GM06990 (cell line): ENCODE results near the gene MAX.

Experiments used
- DNase-seq: peaks from one replicate; pipeline ENCODE4 v3.0.0-alpha.2; 2011; ENCODE audit not compliant: insufficient read length; ENCODE audit errors: extremely low read depth
- H3K27me3 ChIP-seq: replicated peaks from 2 replicates; pipeline ENCODE4 v1.6.0; 2011; ENCODE audit warnings: low read length; ENCODE audit not compliant: control insufficient read depth, insufficient read depth
- H3K36me3 ChIP-seq: 2 replicates; pipeline ENCODE4 v1.5.1; 2011; ENCODE audit warnings: low read length; ENCODE audit not compliant: control insufficient read depth, insufficient read depth
- H3K4me3 ChIP-seq: replicated peaks from 2 replicates; pipeline ENCODE4 v1.5.1; 2011; ENCODE audit warnings: low read depth, mild to moderate bottlenecking, control low read depth, low read length
- TF ChIP-seq, protein P1 (sequence below): IDR thresholded peaks from 2 replicates; pipeline ENCODE4 v1.5.1; 2011; ENCODE audit warnings: low read length, control low read depth, mild to moderate bottlenecking, inconsistent platforms; ENCODE audit not compliant: insufficient read depth, poor library complexity, severe bottlenecking

The MAX gene

DNA sequence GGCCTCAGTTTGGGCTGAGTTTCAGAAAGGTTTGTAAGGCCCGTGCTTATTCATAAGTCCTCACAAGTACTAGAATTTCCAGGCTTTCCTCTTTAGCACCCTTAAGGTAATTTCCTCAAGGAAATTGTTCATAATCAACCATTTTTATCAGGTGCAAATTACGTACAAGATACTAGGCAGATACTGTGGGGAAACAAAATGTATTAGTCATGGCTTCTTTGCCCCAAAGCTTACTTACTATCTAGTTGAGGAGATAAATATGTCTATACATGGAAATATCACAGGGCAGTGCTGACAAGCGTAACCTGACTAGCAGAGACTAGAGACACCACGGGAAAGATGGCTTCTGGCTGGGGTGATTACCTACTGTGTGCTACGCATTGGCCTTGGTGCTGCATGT lies 22.5 kb downstream of the MAX start:
- Histone ChIP-seq H3K4me3 (no peak overlapping the region), H3K36me3 (peaks cover 28% of the 10 kb centered on the region), H3K27me3 (no peaks in the 10 kb centered on the region)
- TF ChIP-seq, protein P1, sequence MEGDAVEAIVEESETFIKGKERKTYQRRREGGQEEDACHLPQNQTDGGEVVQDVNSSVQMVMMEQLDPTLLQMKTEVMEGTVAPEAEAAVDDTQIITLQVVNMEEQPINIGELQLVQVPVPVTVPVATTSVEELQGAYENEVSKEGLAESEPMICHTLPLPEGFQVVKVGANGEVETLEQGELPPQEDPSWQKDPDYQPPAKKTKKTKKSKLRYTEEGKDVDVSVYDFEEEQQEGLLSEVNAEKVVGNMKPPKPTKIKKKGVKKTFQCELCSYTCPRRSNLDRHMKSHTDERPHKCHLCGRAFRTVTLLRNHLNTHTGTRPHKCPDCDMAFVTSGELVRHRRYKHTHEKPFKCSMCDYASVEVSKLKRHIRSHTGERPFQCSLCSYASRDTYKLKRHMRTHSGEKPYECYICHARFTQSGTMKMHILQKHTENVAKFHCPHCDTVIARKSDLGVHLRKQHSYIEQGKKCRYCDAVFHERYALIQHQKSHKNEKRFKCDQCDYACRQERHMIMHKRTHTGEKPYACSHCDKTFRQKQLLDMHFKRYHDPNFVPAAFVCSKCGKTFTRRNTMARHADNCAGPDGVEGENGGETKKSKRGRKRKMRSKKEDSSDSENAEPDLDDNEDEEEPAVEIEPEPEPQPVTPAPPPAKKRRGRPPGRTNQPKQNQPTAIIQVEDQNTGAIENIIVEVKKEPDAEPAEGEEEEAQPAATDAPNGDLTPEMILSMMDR = no peak
- no peak for DNase-seq

DNA sequence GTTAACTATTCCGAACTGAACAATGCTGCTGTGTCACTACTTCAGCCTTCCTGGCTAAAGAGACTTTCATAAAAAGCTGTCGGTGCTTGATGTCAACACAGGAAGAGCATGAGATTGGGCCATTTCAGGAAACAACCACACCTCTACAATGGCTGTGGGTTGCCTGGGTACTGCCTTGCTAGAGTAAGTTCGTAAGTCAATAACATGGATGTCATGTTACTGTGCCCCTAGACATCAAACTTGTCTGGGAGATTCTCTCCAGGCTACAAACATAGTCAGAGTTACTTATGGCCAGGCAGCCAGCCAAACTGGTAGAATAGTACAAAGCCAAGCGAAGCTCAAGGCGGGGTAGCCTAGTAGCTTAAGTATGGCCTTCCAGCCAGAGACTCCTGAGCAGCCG lies 23.1 kb downstream of the MAX start:
- Histone ChIP-seq H3K27me3 (no peaks in the 10 kb centered on the region), H3K4me3 (no peak overlapping the region), H3K36me3 (peaks cover 29% of the 10 kb centered on the region)
- TF ChIP-seq, protein P1 = no peak
- no peak for DNase-seq

DNA sequence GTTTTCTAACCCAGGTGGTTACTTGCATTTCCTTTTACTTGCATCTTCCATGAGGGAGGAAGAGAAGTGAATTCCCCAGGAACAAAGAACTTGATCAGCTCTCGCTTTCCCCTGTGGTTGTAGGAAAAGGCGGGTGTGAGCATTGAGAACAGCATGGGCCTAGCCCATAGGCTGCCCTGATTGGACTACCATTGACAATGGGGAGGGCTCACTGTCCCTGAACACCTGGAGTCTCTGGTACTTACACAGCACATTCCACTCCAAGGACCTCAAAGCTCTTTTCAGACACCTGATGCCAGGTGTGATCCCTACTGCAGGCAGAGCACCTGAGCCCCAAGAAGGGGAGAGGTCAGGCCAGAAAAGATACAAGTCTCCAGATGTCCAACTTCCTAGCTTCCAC lies 25.0 kb downstream of the MAX start:
- no peak for DNase-seq
- Histone ChIP-seq H3K36me3 (peaks cover 25% of the 10 kb centered on the region), H3K4me3 (no peak overlapping the region), H3K27me3 (no peaks in the 10 kb centered on the region)
- TF ChIP-seq, protein P1 = no peak

GRCh38 chr14:65075628-65076325 lies 26.5 kb downstream of the MAX start:
- H3K36me3 ChIP-seq = peaks cover 21% of the 10 kb centered on the region

GRCh38 chr14:65074449-65075150 lies 27.7 kb downstream of the MAX start:
- Histone ChIP-seq H3K36me3 (peaks cover 26% of the 10 kb centered on the region), H3K4me3 (no peak overlapping the region), H3K27me3 (no peaks in the 10 kb centered on the region)
- DNase-seq = no peak
- TF ChIP-seq, protein P1 = no peak

More at GRCh38 chr14:65075628-65076325, 26.5 kb downstream of the MAX start:
- DNase-seq = no peak
- H3K4me3 ChIP-seq = no peak overlapping the region
- no peaks in the 10 kb centered on the region for H3K27me3 ChIP-seq
- TF ChIP-seq, protein P1 = no peak
